A673 (cell line): ENCODE data around the gene IKZF2. TPM values are rescaled to one million over a fixed set of nuclear protein-coding genes. Genes with fewer than 3 reads are reported as not detected.

ENCODE experiments used
- BruUV-seq: library from RNA; stranded (reverse); fragments of 400-500 nt; replicated peaks from 2 replicates; lab custom pipeline; 2021; lab: Mats Ljungman, UMichigan
- CTCF ChIA-PET: fragments of 300-600 bp; sonication (Branson Sonifier 250); formaldehyde crosslinking; loops from one replicate; lab custom pipeline; 2022; ENCODE audit warnings: antibody characterized with exemption; lab: Charles Lee
- POLR2A ChIA-PET: fragments of 300-600 bp; sonication (Branson Sonifier 250); formaldehyde crosslinking; loops from one replicate; lab custom pipeline; 2022; ENCODE audit warnings: antibody characterized with exemption; ENCODE audit not compliant: low non-redundant PET; lab: Charles Lee
- DNase-seq: peaks from one replicate; pipeline ENCODE4 v3.0.0-alpha.2; 2015; ENCODE audit warnings: low spot score
- H3K27ac ChIP-seq: fragments of 200-600 bp; sonication (generic); 2 replicates; pipeline ENCODE4 v1.5.1; 2016; ENCODE audit warnings: mixed run types, low read depth, mild to moderate bottlenecking, mixed read lengths, antibody characterized with exemption, low read length; ENCODE audit not compliant: poor library complexity, severe bottlenecking
- H3K27me3 ChIP-seq: fragments of 200-600 bp; sonication (generic); replicated peaks from 2 replicates; pipeline ENCODE4 v1.6.1; 2017; ENCODE audit warnings: mixed run types, low read depth, mild to moderate bottlenecking, mixed read lengths, antibody characterized with exemption, low read length; ENCODE audit not compliant: insufficient read depth, poor library complexity
- H3K36me3 ChIP-seq: fragments of 200-600 bp; sonication (generic); 2 replicates; pipeline ENCODE4 v1.6.1; 2016; ENCODE audit warnings: mixed run types, mild to moderate bottlenecking, mixed read lengths, antibody characterized with exemption, low read length; ENCODE audit not compliant: insufficient read depth, poor library complexity, severe bottlenecking
- H3K4me1 ChIP-seq: fragments of 200-600 bp; sonication (generic); 2 replicates; pipeline ENCODE4 v1.6.1; 2017; ENCODE audit warnings: mixed run types, mild to moderate bottlenecking, mixed read lengths, antibody characterized with exemption, low read length; ENCODE audit not compliant: insufficient read depth, poor library complexity, severe bottlenecking
- H3K4me3 ChIP-seq: fragments of 200-600 bp; sonication (generic); 2 replicates; pipeline ENCODE4 v1.5.1; 2016; ENCODE audit warnings: low read depth, mixed run types, mild to moderate bottlenecking, mixed read lengths, low read length; ENCODE audit not compliant: poor library complexity, severe bottlenecking
- H3K9me3 ChIP-seq: fragments of 200-600 bp; sonication (generic); 2 replicates; pipeline ENCODE4 v1.6.1; 2016; ENCODE audit warnings: mixed run types, low read depth, mild to moderate bottlenecking, mixed read lengths, antibody characterized with exemption, low read length; ENCODE audit not compliant: poor library complexity, severe bottlenecking
- CTCF ChIP-seq: fragments of 300-800, 200-600 bp; sonication (generic); conservative IDR thresholded peaks from 2 replicates; pipeline ENCODE4 v1.5.1; 2017; ENCODE audit warnings: low read depth, mild to moderate bottlenecking, antibody characterized with exemption, low read length, moderate library complexity, mixed read lengths
- EZH2 ChIP-seq: fragments of 200-600 bp; sonication (generic); IDR thresholded peaks from 2 replicates; pipeline ENCODE4 v1.6.1; 2017; ENCODE audit warnings: borderline replicate concordance, low read depth, mild to moderate bottlenecking, mixed read lengths, antibody characterized with exemption, low read length; ENCODE audit not compliant: poor library complexity, severe bottlenecking
- intact Hi-C: fragments of 100-400 bp; cut with micrococcal nuclease; formaldehyde crosslinking; loops from one replicate; pipeline ENCODE4 v1.10.0; 2022; ENCODE audit not compliant: unreplicated experiment
- total RNA-seq: library from RNA; stranded (reverse); gene quantifications from 2 replicates; pipeline ENCODE4 v1.2.3, GENCODE V29; 2021

Gene IKZF2
- total RNA-seq, 1 experiment from 2014 or later: 68.6 TPM

DNA sequence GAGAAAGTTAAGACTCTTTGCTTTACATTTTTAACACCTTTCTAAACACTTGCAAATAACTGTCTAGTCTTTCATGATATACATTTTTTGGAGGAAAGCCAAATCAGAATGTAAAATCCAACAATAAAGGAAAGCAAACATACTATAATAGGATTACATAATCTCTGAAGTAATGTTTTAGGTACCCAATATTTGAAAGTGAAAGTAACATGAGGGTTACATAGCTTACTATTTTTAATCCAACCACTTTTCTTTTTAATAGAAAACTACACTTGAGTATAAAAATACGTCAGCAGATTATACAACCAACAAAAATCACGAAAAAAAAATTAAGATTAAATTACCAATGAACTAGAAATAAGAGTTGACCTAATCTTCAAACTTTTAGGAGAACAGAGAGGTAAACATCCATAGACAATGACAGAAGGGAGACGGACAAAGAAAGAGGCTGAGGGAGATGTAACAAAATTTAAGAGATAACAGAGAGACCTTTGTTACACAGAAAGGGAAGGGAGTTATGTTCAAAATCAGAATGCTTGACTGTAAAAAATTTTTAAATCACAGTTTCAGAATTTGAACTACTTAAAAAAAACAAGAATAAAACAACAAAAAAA is 150.0 kb downstream of the IKZF2 start:
- no peak for TF ChIP-seq CTCF
- TF ChIP-seq EZH2: no peak
- H3K4me1 ChIP-seq: peaks cover 24% of the 10 kb centered on the region
- H3K36me3 ChIP-seq: peaks cover under 1% of the 10 kb centered on the region
- no peaks in the 10 kb centered on the region for H3K27me3 ChIP-seq
- DNase-seq: peak; percentile 19
- H3K9me3 ChIP-seq: no peaks in the 10 kb centered on the region
- no peak overlapping the region for H3K27ac ChIP-seq
- intact Hi-C loops: no loop called here
- no peak overlapping the region for H3K4me3 ChIP-seq
- ChIA-PET POLR2A (no interaction called here), CTCF (no interaction called here)
- no TSS peak for BruUV-seq

DNA sequence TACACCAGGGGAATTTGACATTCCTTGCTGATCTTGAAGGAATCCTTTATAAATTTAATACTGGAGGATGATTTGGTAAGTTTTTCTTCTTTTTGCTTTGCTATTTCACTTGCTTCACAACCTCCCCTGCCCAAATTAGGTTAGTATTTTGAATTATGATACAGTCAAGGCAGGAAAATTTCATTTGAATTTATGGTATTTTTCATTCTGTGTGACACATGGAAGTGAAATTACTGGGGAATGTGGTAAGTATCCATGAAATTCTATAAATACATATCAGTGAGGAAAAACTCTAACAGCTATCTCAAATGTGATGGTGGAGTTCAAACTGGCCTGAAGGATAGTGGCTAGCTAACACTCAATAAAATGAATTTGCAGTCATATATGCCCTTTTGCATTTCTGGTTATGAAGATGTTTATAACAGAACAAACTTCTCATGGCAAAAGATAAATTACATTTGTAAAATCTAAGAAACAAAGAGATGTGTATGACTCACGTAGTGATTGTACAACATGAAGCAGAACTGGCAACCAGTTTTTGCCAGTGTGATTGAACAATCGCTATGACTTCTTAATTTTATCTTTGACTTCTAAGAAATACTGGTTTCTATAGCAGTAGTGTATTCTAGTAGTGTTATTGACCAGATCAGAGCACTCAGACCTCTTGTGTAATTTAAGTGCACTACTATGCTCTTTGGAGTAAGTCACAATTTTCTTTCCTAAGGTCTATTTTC is 152.6 kb downstream of the IKZF2 start:
- H3K27me3 ChIP-seq: no peaks in the 10 kb centered on the region
- CTCF ChIA-PET: no interaction called here
- H3K27ac ChIP-seq: no peak overlapping the region
- TF ChIP-seq EZH2 (no peak), CTCF (no peak)
- POLR2A ChIA-PET: no interaction called here
- no peaks in the 10 kb centered on the region for H3K9me3 ChIP-seq
- H3K4me3 ChIP-seq: no peak overlapping the region
- BruUV-seq: no TSS peak
- intact Hi-C loops: no loop called here
- no peak for DNase-seq
- peaks cover 20% of the 10 kb centered on the region for H3K4me1 ChIP-seq
- no peaks in the 10 kb centered on the region for H3K36me3 ChIP-seq

- Histone ChIP-seq H3K4me3 (no peak overlapping the region), H3K27me3 (no peaks in the 10 kb centered on the region), H3K4me1 (peaks cover 20% of the 10 kb centered on the region), H3K36me3 (no peaks in the 10 kb centered on the region), H3K27ac (no peak overlapping the region), H3K9me3 (no peaks in the 10 kb centered on the region)
- intact Hi-C loops: no loop called here
- no TSS peak for BruUV-seq
- ChIA-PET POLR2A (interaction anchor here (0.7 kb wide), 1 partner anchor 107 kb away, joined by 3 read pairs; no protein-coding TSS in a partner anchor), CTCF (no interaction called here)
- no peak for DNase-seq
- TF ChIP-seq EZH2: no peak
Observed at GRCh38 chr2:212997526-212998020, 153.8 kb downstream of the IKZF2 start.

DNA sequence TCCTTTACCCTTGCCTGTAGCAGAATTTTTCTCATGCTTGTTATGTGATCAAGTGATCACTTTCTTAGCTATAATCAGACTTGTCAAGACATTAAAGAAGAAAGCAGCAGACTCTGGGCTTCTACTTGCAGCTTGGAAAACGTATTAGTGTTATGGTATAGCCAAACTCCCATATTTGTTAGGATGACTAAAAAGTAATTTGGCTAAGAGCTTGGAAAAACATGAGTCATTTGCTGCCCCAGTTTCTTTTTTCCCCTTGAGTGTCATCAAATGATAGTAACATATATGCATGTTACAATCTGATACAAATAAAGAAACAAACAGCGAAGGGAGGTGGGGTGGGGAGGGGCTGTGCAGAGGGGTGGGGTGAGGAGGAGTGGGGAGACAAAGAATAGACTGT is 155.5 kb downstream of the IKZF2 start:
- Histone ChIP-seq H3K27ac (no peak overlapping the region), H3K9me3 (no peaks in the 10 kb centered on the region), H3K4me3 (no peak overlapping the region), H3K27me3 (no peaks in the 10 kb centered on the region), H3K4me1 (peaks cover 6% of the 10 kb centered on the region), H3K36me3 (no peaks in the 10 kb centered on the region)
- TF ChIP-seq EZH2 (no peak), CTCF (no peak)
- BruUV-seq: no TSS peak
- no peak for DNase-seq
- POLR2A ChIA-PET: no interaction called here
- intact Hi-C loops: no loop called here
- CTCF ChIA-PET: no interaction called here
